ENCODE results near the gene NACC2.

GRCh38 chr9:135974220-135974573 is 120.9 kb downstream of the NACC2 start:
- TF ChIP-seq CTCF (IDR thresholded peaks at IDR 0.05 in 8 of 11, conservative IDR thresholded peaks at IDR 0.05 in 3 of 11) (no peak), POLR2A (IDR thresholded peaks at IDR 0.05) (no peak), POLR2AphosphoS5 (IDR thresholded peaks at IDR 0.05) (no peak)
